Measurements from ENCODE around the gene RPL18.

Gene RPL18

GRCh38 chr19:48629297-48629598, 10.3 kb upstream of the RPL18 start:
- no peak for DNase-seq

- no peak for DNase-seq
Observed at GRCh38 chr19:48628486-48629296, 9.7 kb upstream of the RPL18 start.

- DNase-seq, result no peak
Observed at GRCh38 chr19:48627865-48628314, 8.9 kb upstream of the RPL18 start.

- no peak for DNase-seq
Observed at GRCh38 chr19:48627201-48627864, 8.4 kb upstream of the RPL18 start.

- no peak for DNase-seq
Observed at GRCh38 chr19:48625891-48626327, 6.9 kb upstream of the RPL18 start.

- no peak for DNase-seq
Observed at GRCh38 chr19:48624791-48625723, 6.1 kb upstream of the RPL18 start.

- DNase-seq, result peak; percentile 99
Observed at GRCh38 chr19:48624067-48624594, 5.2 kb upstream of the RPL18 start.

GRCh38 chr19:48623556-48624066, 4.6 kb upstream of the RPL18 start:
- peak; percentile 80 for DNase-seq

- no peak for DNase-seq
Observed at GRCh38 chr19:48619692-48620585, 961 bp upstream of the RPL18 start.

GRCh38 chr19:48618278-48618915, 581 bp downstream of the RPL18 start:
- no peak for DNase-seq

GRCh38 chr19:48617146-48617937, 1.6 kb downstream of the RPL18 start:
- no peak for DNase-seq

GRCh38 chr19:48616491-48617056, 2.4 kb downstream of the RPL18 start:
- no peak for DNase-seq

- DNase-seq, result no peak
Observed at GRCh38 chr19:48616041-48616436, 2.9 kb downstream of the RPL18 start.

- no peak for DNase-seq
Observed at GRCh38 chr19:48615231-48616040, 3.5 kb downstream of the RPL18 start.

GRCh38 chr19:48614436-48615230, 4.3 kb downstream of the RPL18 start, which contains the start of gene FAM83E:
TSS of gene FAM83E (minus strand) at chr19:48615076. CDS start at chr19:48613372, 1,704 bp downstream.
- no peak for DNase-seq

GRCh38 chr19:48613852-48614435, 5.0 kb downstream of the RPL18 start:
- no peak for DNase-seq

GRCh38 chr19:48613024-48613851, 5.7 kb downstream of the RPL18 start:
- DNase-seq, result no peak

Data from OCI-M1 (cell line).